ENCODE measurements around the gene EDEM3. TPM values are rescaled to one million over a fixed set of nuclear protein-coding genes. Genes with fewer than 3 reads are reported as not detected.

The EDEM3 gene
- total RNA-seq, 1 experiment from 2014 or later: 14.5 TPM

GRCh38 chr1:184724843-184725242 lies 29.8 kb downstream of the EDEM3 start:
- ChIA-PET POLR2A (ENCODE audit: unreplicated experiment) (interaction anchor here (0.6 kb wide), 1 partner anchor 25 kb away, joined by 3 read pairs; no protein-coding TSS in a partner anchor), CTCF (no interaction called here)
- TF ChIP-seq CTCF (conservative IDR thresholded peaks at IDR 0.05) (no peak), EZH2 (IDR thresholded peaks at IDR 0.05; ENCODE audit: low read depth) (no peak)
- no TSS peak for BruUV-seq (replicated peaks)
- H3K36me3 ChIP-seq (ENCODE audit: low read depth): peaks cover 12% of the 10 kb centered on the region; the same call in 1 of the 2 replicates
- H3K4me3 ChIP-seq: no peak overlapping the region
- no peaks in the 10 kb centered on the region for H4K20me1 ChIP-seq (ENCODE audit: insufficient read depth)
- H3K4me1 ChIP-seq (replicated peaks; ENCODE audit: insufficient read depth): no peaks in the 10 kb centered on the region
- intact Hi-C loops (cut with micrococcal nuclease; ENCODE audit: unreplicated experiment): no loop called here
- H3K9me2 ChIP-seq (ENCODE audit: insufficient read depth): no peaks in the 10 kb centered on the region
- no peaks in the 10 kb centered on the region for H3K79me2 ChIP-seq (ENCODE audit: low read depth)
- H3K9me3 ChIP-seq (ENCODE audit: insufficient read depth, low read depth): no peaks in the 10 kb centered on the region
- DNase-seq: no peak
- no peak overlapping the region for H3K27ac ChIP-seq
- H3F3A ChIP-seq (ENCODE audit: insufficient read depth, low read depth): no peaks in the 10 kb centered on the region
- no peak overlapping the region for H3K4me2 ChIP-seq
- no peaks in the 10 kb centered on the region for H3K27me3 ChIP-seq (ENCODE audit: insufficient read depth, low read depth)
- H2AFZ ChIP-seq: no peak overlapping the region

GRCh38 chr1:184716158-184716557 lies 38.5 kb downstream of the EDEM3 start:
- no peaks in the 10 kb centered on the region for H3K4me1 ChIP-seq (replicated peaks; ENCODE audit: insufficient read depth)
- TF ChIP-seq CTCF (conservative IDR thresholded peaks at IDR 0.05) (no peak), EZH2 (IDR thresholded peaks at IDR 0.05; ENCODE audit: low read depth) (no peak)
- no peaks in the 10 kb centered on the region for H3K9me3 ChIP-seq (ENCODE audit: insufficient read depth, low read depth)
- H2AFZ ChIP-seq: no peak overlapping the region
- H3K79me2 ChIP-seq (ENCODE audit: low read depth): no peaks in the 10 kb centered on the region
- H3K4me3 ChIP-seq: no peak overlapping the region
- H3F3A ChIP-seq (ENCODE audit: insufficient read depth, low read depth): no peaks in the 10 kb centered on the region
- no peaks in the 10 kb centered on the region for H4K20me1 ChIP-seq (ENCODE audit: insufficient read depth)
- intact Hi-C loops (cut with micrococcal nuclease; ENCODE audit: unreplicated experiment): no loop called here
- BruUV-seq (replicated peaks): no TSS peak
- peaks cover 16% of the 10 kb centered on the region for H3K36me3 ChIP-seq (ENCODE audit: low read depth)
- no peaks in the 10 kb centered on the region for H3K9me2 ChIP-seq (ENCODE audit: insufficient read depth)
- no peak overlapping the region for H3K27ac ChIP-seq
- ChIA-PET POLR2A (ENCODE audit: unreplicated experiment) (no interaction called here), CTCF (interaction anchor here (0.6 kb wide), 1 partner anchor 373 kb away, joined by 4 read pairs; no protein-coding TSS in a partner anchor)
- H3K4me2 ChIP-seq: no peak overlapping the region
- no peaks in the 10 kb centered on the region for H3K27me3 ChIP-seq (ENCODE audit: insufficient read depth, low read depth)
- DNase-seq: no peak

- CTCF ChIA-PET: no interaction called here
- Histone ChIP-seq H3K9me3 (ENCODE audit: insufficient read depth, low read depth) (no peaks in the 10 kb centered on the region), H3F3A (ENCODE audit: insufficient read depth, low read depth) (no peaks in the 10 kb centered on the region), H3K36me3 (ENCODE audit: low read depth) (peaks cover 42% of the 10 kb centered on the region), H4K20me1 (ENCODE audit: insufficient read depth) (no peaks in the 10 kb centered on the region), H2AFZ (no peak overlapping the region), H3K9me2 (ENCODE audit: insufficient read depth) (no peaks in the 10 kb centered on the region), H3K4me2 (no peak overlapping the region), H3K27ac (no peak overlapping the region), H3K4me1 (replicated peaks; ENCODE audit: insufficient read depth) (no peaks in the 10 kb centered on the region), H3K4me3 (no peak overlapping the region), H3K27me3 (ENCODE audit: insufficient read depth, low read depth) (no peaks in the 10 kb centered on the region), H3K79me2 (ENCODE audit: low read depth) (no peaks in the 10 kb centered on the region)
- intact Hi-C loops (cut with micrococcal nuclease; ENCODE audit: unreplicated experiment): no loop called here
- TF ChIP-seq CTCF (conservative IDR thresholded peaks at IDR 0.05): no peak
- no peak for TF ChIP-seq EZH2 (IDR thresholded peaks at IDR 0.05; ENCODE audit: low read depth)
- DNase-seq: no peak
- POLR2A ChIA-PET (ENCODE audit: unreplicated experiment): no interaction called here
- BruUV-seq (replicated peaks): no TSS peak
Measured at GRCh38 chr1:184709418-184709817, 45.2 kb downstream of the EDEM3 start.
